Measurements from ENCODE around the gene TEX26. TPM values are rescaled to one million over a fixed set of nuclear protein-coding genes. Genes with fewer than 3 reads are reported as not detected.

The TEX26 gene
- polyA plus RNA-seq, 1 donor from 2014 or later: not detected

GRCh38 chr13:30934803-30935202 lies 2.3 kb downstream of the TEX26 start:
- Histone ChIP-seq H3K27ac (ENCODE audit: low read length) (no peak overlapping the region), H3K79me2 (replicated peaks; ENCODE audit: insufficient read depth, low read length) (no peaks in the 10 kb centered on the region), H3K9me2 (ENCODE audit: insufficient read depth, low read length) (no peaks in the 10 kb centered on the region), H3K9me3 (ENCODE audit: low read length) (no peaks in the 10 kb centered on the region), H3K4me3 (ENCODE audit: low read length) (no peak overlapping the region), H3K27me3 (ENCODE audit: insufficient read depth, low read depth, low read length) (no peaks in the 10 kb centered on the region), H3K4me2 (ENCODE audit: low read length) (no peak overlapping the region), H2AFZ (ENCODE audit: low read depth, low read length) (no peak overlapping the region), H4K20me1 (ENCODE audit: insufficient read depth) (no peaks in the 10 kb centered on the region), H3K36me3 (ENCODE audit: insufficient read depth, low read length) (no peaks in the 10 kb centered on the region), H3F3A (ENCODE audit: insufficient read depth, low read length, poor library complexity, severe bottlenecking) (no peaks in the 10 kb centered on the region), H3K9ac (ENCODE audit: low read length) (no peak overlapping the region)
- no peak for TF ChIP-seq POLR2AphosphoS5 (IDR thresholded peaks at IDR 0.05)
- no peak for TF ChIP-seq RAD21 (conservative IDR thresholded peaks at IDR 0.05)
- TF ChIP-seq CTCF (IDR thresholded peaks at IDR 0.05; ENCODE audit: poor library complexity, severe bottlenecking): no peak
- TF ChIP-seq TAF1 (IDR thresholded peaks at IDR 0.05; ENCODE audit: low read depth): no peak
- no peak for TF ChIP-seq REST (IDR thresholded peaks at IDR 0.05; ENCODE audit: borderline replicate concordance)
- no peak for TF ChIP-seq SMC3 (conservative IDR thresholded peaks at IDR 0.05; ENCODE audit: poor library complexity)
- no peak for TF ChIP-seq EZH2 (IDR thresholded peaks at IDR 0.05; ENCODE audit: borderline replicate concordance, insufficient read depth, low read length, poor library complexity, severe bottlenecking)
- no peak for TF ChIP-seq EP300 (conservative IDR thresholded peaks at IDR 0.05; ENCODE audit: poor library complexity, severe bottlenecking)
- no peak for TF ChIP-seq MXI1 (conservative IDR thresholded peaks at IDR 0.05; ENCODE audit: poor library complexity, severe bottlenecking)

GRCh38 chr13:30936971-30937370 lies 4.5 kb downstream of the TEX26 start:
- Histone ChIP-seq H3K27me3 (ENCODE audit: insufficient read depth, low read depth, low read length) (no peaks in the 10 kb centered on the region), H4K20me1 (ENCODE audit: insufficient read depth) (no peaks in the 10 kb centered on the region), H3K9me2 (ENCODE audit: insufficient read depth, low read length) (no peaks in the 10 kb centered on the region)

More at GRCh38 chr13:30936971-30937370, 4.5 kb downstream of the TEX26 start:
- TF ChIP-seq EP300 (conservative IDR thresholded peaks at IDR 0.05; ENCODE audit: poor library complexity, severe bottlenecking) (no peak), TAF1 (IDR thresholded peaks at IDR 0.05; ENCODE audit: low read depth) (no peak), POLR2AphosphoS5 (IDR thresholded peaks at IDR 0.05) (no peak), REST (IDR thresholded peaks at IDR 0.05; ENCODE audit: borderline replicate concordance) (no peak), EZH2 (IDR thresholded peaks at IDR 0.05; ENCODE audit: borderline replicate concordance, insufficient read depth, low read length, poor library complexity, severe bottlenecking) (no peak), RAD21 (conservative IDR thresholded peaks at IDR 0.05) (no peak), MXI1 (conservative IDR thresholded peaks at IDR 0.05; ENCODE audit: poor library complexity, severe bottlenecking) (no peak), CTCF (IDR thresholded peaks at IDR 0.05; ENCODE audit: poor library complexity, severe bottlenecking) (no peak), SMC3 (conservative IDR thresholded peaks at IDR 0.05; ENCODE audit: poor library complexity) (no peak)
- Histone ChIP-seq H3K9me3 (ENCODE audit: low read length) (no peaks in the 10 kb centered on the region), H3F3A (ENCODE audit: insufficient read depth, low read length, poor library complexity, severe bottlenecking) (no peaks in the 10 kb centered on the region), H3K9ac (ENCODE audit: low read length) (no peak overlapping the region), H3K79me2 (replicated peaks; ENCODE audit: insufficient read depth, low read length) (no peaks in the 10 kb centered on the region), H3K4me2 (ENCODE audit: low read length) (no peak overlapping the region), H2AFZ (ENCODE audit: low read depth, low read length) (no peak overlapping the region), H3K4me3 (ENCODE audit: low read length) (no peak overlapping the region), H3K36me3 (ENCODE audit: insufficient read depth, low read length) (no peaks in the 10 kb centered on the region), H3K27ac (ENCODE audit: low read length) (no peak overlapping the region)
